ENCODE measurements around the gene NDOR1.

The NDOR1 gene

DNA sequence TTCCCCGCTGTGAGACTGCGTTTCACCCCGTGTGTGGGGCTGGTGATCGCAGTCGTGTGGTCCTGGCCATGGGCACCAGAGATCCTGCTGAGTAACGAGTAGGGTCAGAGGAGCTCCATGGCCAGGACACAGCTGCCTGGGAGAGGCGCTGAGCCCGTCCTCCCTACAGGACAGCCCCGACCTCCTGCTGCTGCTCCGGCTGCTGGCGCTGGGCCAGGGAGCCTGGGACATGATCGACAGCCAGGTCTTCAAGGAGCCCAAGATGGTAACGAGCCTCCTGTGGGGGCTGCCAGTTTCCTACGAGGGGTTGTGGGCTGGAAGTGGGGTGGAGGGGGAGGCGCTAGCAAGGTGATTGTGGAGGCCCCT is 60.6 kb downstream of the NDOR1 start:
- DNase-seq = no peak

Data from NCI-H510A (cell line).